Type B pancreatic cell (in vitro differentiated cells): Measurements from ENCODE around the gene SLC66A1. TPM values are rescaled to one million over a fixed set of nuclear protein-coding genes. Genes with fewer than 3 reads are reported as not detected.

Experiments
- DNase-seq: peaks from one replicate; pipeline ENCODE4 v3.0.0; 2021; ENCODE audit warnings: mixed read lengths; ENCODE audit not compliant: unreplicated experiment; ENCODE audit errors: extremely low spot score
- H3K27ac Mint-ChIP-seq: 2 replicates; pipeline ENCODE4 v1.8.0; 2021; ENCODE audit warnings: mild to moderate bottlenecking, mixed read lengths
- H3K27me3 Mint-ChIP-seq: 2 replicates; pipeline ENCODE4 v1.8.0; 2021; ENCODE audit warnings: mixed read lengths
- H3K36me3 Mint-ChIP-seq: 2 replicates; pipeline ENCODE4 v1.8.0; 2021; ENCODE audit warnings: mixed read lengths
- H3K4me1 Mint-ChIP-seq: one replicate; pipeline ENCODE4 v1.8.0; 2021; ENCODE audit warnings: mixed read lengths; ENCODE audit not compliant: unreplicated experiment
- H3K4me3 Mint-ChIP-seq: 2 replicates; pipeline ENCODE4 v1.8.0; 2021; ENCODE audit warnings: mild to moderate bottlenecking, mixed read lengths
- H3K9me3 Mint-ChIP-seq: 2 replicates; pipeline ENCODE4 v1.8.0; 2021; ENCODE audit warnings: mixed read lengths
- total RNA-seq: library from RNA; stranded (reverse); gene quantifications from 2 replicates; pipeline ENCODE4 v1.2.1, GENCODE V29; 2021; ENCODE audit warnings: low replicate concordance
- TF ChIP-seq, protein P1 (sequence below): fragments of 200-600 bp; sonication (generic); conservative IDR thresholded peaks from 2 replicates; pipeline ENCODE4 v1.5.0; 2021; ENCODE audit warnings: antibody characterized with exemption, mild to moderate bottlenecking

SLC66A1 gene
- total RNA-seq, 1 donor from 2014 or later, result 24.1 TPM

DNA sequence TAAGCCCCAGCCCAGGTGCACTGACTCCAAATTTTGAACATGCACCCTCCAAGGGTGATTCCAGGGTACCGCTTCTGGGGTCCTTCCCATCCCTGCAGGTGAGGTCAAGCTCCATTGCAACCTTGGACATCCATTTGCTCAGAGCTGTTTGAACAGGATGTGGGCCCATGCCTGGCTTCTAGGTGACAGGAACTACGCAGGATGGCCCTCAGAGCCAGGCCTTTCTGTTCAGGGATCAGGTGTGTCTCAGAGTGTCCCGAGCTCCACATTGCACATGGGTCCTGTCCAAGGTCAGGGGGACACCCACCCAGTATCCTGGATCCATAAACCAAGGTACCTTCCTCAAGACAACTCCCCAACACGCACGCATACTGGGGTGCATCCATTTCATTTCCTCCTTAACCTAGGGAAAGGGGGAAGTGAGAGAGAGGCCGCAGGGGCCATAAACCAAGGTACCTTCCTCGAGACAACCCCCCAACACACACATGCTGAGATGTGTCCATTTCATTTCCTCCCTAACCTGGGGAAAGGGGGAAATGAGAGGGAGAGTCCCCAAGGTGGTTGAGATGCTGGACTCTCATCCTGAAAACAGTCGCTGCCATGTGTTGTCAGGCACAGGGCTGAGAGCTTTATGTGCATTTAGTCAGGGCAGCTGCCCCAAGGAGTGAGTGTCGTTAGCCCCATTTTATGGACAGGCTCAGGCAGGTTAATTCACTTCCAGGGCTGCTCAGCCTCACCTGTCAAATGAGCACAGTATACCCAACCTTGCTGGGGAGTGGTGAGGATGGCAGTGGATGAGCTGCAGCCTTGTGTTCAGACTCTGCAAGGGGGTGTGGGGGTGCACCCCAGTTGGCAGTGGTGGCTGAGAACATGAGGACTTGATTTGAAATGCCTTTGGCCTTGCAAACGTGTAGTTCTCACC lies 2.1 kb downstream of the SLC66A1 start:
- Mint-ChIP-seq H3K4me1 (peaks cover 15% of the 10 kb centered on the region), H3K4me3 (peak overlapping the region; percentile 87), H3K27me3 (no peaks in the 10 kb centered on the region), H3K9me3 (no peaks in the 10 kb centered on the region), H3K36me3 (peaks cover 9% of the 10 kb centered on the region), H3K27ac (peak overlapping the region; percentile 72)
- TF ChIP-seq, protein P1, sequence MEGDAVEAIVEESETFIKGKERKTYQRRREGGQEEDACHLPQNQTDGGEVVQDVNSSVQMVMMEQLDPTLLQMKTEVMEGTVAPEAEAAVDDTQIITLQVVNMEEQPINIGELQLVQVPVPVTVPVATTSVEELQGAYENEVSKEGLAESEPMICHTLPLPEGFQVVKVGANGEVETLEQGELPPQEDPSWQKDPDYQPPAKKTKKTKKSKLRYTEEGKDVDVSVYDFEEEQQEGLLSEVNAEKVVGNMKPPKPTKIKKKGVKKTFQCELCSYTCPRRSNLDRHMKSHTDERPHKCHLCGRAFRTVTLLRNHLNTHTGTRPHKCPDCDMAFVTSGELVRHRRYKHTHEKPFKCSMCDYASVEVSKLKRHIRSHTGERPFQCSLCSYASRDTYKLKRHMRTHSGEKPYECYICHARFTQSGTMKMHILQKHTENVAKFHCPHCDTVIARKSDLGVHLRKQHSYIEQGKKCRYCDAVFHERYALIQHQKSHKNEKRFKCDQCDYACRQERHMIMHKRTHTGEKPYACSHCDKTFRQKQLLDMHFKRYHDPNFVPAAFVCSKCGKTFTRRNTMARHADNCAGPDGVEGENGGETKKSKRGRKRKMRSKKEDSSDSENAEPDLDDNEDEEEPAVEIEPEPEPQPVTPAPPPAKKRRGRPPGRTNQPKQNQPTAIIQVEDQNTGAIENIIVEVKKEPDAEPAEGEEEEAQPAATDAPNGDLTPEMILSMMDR, result no peak
- DNase-seq, result no peak

DNA sequence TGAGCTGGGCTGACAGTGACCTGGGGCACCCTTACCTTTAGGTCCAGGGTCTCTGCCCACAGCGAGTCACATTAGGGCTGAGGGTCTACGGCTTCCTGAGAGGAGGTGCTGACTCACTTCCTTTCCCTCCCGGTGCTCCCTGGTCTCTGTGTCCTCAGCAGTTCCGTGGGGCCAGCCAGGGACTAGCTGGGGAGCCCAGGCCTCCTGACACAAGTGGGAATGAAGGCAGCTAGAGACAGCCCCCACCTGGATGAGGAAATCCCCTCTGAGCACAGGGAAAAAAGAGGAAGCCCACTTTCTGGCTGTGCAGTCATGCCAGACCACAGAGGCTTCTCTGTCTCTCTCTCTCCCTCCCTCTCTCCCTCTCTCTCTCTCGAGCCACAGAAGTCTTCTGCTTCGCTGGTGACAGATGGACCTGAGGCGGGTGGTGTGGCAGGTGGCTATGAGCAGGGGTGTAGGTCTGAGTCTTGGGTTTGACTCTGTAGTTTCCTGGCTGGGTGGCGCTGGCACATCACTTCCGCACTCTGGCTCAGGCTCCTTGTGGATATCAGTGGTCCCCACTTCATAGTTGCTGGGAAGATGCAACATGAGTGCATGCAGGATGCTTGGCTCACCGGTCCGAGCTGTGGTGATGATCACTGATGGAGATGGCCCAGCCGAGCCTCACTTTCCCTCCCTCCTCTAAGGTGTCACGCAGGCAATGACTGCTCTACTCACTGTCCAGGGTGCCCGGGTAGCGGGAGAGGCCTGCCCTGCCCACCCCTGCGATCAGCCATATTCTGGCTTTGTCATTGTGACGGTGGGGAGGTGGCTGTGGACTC lies 3.5 kb downstream of the SLC66A1 start:
- Mint-ChIP-seq H3K27me3 (no peaks in the 10 kb centered on the region), H3K9me3 (no peaks in the 10 kb centered on the region), H3K27ac (no peak overlapping the region), H3K36me3 (peaks cover 10% of the 10 kb centered on the region), H3K4me1 (peaks cover 14% of the 10 kb centered on the region), H3K4me3 (peak overlapping the region; percentile 17)
- TF ChIP-seq, protein P1, result no peak
- no peak for DNase-seq

DNA sequence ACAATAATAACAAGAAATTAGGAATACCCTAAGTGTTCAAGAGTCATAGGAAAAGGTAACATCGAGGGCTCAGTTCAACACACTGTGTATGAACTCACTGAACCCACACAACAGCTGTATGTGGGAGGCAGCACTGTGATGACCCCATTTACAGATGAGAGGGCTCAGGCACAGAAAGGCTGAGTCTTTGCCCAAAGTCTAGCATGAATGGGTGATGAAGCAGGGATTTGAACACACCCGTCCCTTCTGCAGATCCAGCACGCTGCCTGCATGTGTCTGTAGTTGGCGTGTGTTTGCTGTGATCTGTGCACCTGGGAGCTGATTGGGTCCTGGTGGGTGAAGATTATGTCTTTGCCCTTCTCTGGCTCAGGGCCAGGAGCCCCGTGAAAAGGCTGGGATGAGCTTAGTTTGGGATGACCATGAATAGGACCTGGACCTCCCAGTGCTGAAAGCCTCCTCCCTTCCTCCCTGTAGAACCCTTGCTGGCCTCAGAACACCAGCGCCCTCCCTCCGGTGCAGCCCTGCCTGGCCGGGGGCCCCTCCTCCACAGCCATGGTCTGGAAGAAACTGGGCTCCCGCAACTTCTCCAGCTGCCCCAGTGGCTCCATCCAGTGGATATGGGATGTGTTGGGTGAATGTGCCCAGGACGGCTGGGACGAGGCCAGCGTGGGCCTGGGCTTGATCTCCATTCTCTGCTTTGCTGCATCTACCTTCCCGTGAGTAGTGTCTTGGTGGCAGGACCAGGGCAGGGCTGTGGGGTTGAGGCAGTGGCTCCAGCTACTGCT lies 5.2 kb downstream of the SLC66A1 start:
- Mint-ChIP-seq H3K9me3 (no peaks in the 10 kb centered on the region), H3K27me3 (no peaks in the 10 kb centered on the region), H3K4me3 (no peak overlapping the region), H3K36me3 (peaks cover 10% of the 10 kb centered on the region), H3K27ac (no peak overlapping the region), H3K4me1 (peaks cover 7% of the 10 kb centered on the region)
- DNase-seq, result no peak
- TF ChIP-seq, protein P1, result no peak

DNA sequence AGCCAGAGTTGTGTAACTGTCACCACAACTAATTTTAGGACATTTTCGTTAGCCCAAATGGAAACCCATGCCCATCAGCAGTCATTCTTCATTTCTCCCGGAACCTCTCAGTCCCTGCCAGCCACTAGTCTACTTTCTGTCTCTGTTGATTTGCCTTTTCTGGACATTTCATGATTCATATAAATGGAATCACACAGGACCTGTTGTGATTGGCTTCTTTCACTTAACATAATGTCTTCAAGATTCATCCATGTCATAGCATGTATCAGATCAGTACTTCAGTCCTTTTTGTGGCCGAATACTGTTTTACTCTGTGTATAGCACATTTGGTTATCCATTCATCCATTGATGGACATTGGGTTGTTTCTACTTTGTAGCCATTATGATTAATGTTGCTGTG lies 7.1 kb downstream of the SLC66A1 start:
- Mint-ChIP-seq H3K27ac (no peak overlapping the region), H3K4me3 (no peak overlapping the region), H3K36me3 (peaks cover 10% of the 10 kb centered on the region), H3K9me3 (no peaks in the 10 kb centered on the region), H3K4me1 (no peaks in the 10 kb centered on the region), H3K27me3 (no peaks in the 10 kb centered on the region)
- TF ChIP-seq, protein P1, result no peak
- no peak for DNase-seq

DNA sequence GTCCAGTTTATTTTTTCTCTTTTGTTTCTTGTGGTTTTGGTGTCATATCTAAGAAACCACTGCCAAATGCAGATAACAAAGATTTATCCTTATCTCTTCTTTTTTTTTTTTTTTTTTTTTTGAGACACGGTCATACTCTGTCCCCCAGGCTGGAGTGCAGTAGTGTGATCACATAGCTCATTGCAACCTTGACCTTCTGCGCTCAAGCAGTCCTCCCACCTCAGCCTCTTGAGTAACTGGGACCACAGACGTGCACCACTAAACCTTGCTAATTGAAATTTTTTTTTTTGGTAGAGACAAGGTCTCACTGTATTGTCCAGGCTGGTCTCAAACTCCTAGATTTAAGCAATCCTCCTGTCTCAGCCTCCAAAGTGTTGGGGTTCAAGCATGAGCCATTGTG lies 8.9 kb downstream of the SLC66A1 start:
- TF ChIP-seq, protein P1, result no peak
- no peak overlapping the region for H3K4me3 Mint-ChIP-seq
- H3K27me3 Mint-ChIP-seq, result no peaks in the 10 kb centered on the region
- H3K36me3 Mint-ChIP-seq, result peaks cover 10% of the 10 kb centered on the region
- H3K9me3 Mint-ChIP-seq, result no peaks in the 10 kb centered on the region
- H3K4me1 Mint-ChIP-seq, result no peaks in the 10 kb centered on the region
- no peak for DNase-seq
- H3K27ac Mint-ChIP-seq, result no peak overlapping the region
